ENCODE data around the gene MCEMP1. TPM values are rescaled to one million over a fixed set of nuclear protein-coding genes. Genes with fewer than 3 reads are reported as not detected.

MCEMP1 gene
- total and polyA plus RNA-seq, 2 of the 13 experiments (the other 11 are each of a cell fraction or from before 2014, with no cell fraction given) = not detected

GRCh38 chr19:7682175-7682855, 5.4 kb downstream of the MCEMP1 start:
- H3K27me3 ChIP-seq (ENCODE audit: control insufficient read depth in 1 of 2, insufficient read depth in 2 of 2, low read length in 2 of 2) = peaks cover 1 to 11% of the 10 kb centered on the region in 2 experiments; a peak in 3 of 5 replicates
- peaks cover 36% of the 10 kb centered on the region for H3K4me1 ChIP-seq (ENCODE audit: insufficient read depth, low read length)
- FAIRE-seq (no peak), ATAC-seq (no peak), DNase-seq (ENCODE audit: low spot score) (no peak)
- no peaks in the 10 kb centered on the region for H4K20me1 ChIP-seq (ENCODE audit: insufficient read depth, low read length)
- no peak overlapping the region for H3K27ac ChIP-seq (ENCODE audit: extremely low read length, insufficient read depth, low read length)
- whole genome bisulfite sequencing (ENCODE audit: low lambda C conversion rate) = 99% methylated on average over 67 of the region's 74 CpGs
- H2AFZ ChIP-seq (ENCODE audit: low read length) = no peak overlapping the region
- H3K9me3 ChIP-seq (ENCODE audit: low read length) = no peaks in the 10 kb centered on the region
- TSS peak; percentile 73 for BruUV-seq (replicated peaks)
- H3K36me3 ChIP-seq (replicated peaks in 1 of 2; ENCODE audit: control insufficient read depth in 1 of 2, insufficient read depth in 2 of 2, low read length in 2 of 2) = 0 out of 5 replicates have a peak, but pooled peaks cover 0 to 2% of the 10 kb centered on the region in 2 experiments
- intact Hi-C loops (cut with micrococcal nuclease; ENCODE audit: unreplicated experiment) = no loop called here
- peak overlapping the region in 1 of 3 experiments; percentile 97; a peak in 1 of 6 replicates for H3K4me3 ChIP-seq (replicated peaks in 1 of 3; ENCODE audit: insufficient read depth in 1 of 3, low read depth in 2 of 3, low read length in 3 of 3)
- H3K9ac ChIP-seq (ENCODE audit: insufficient read depth, low read depth, low read length) = 0 out of 2 replicates have a peak overlapping the region, but pooled peaks have one; percentile 88
- H3K79me2 ChIP-seq (ENCODE audit: insufficient read depth, low read length) = peaks cover 5% of the 10 kb centered on the region
- peak overlapping the region; percentile 80 for H3K4me2 ChIP-seq (ENCODE audit: low read depth, low read length)
- in situ Hi-C loops (cut with HindIII; ENCODE audit: extremely low pct_ligation_motif_present, low pct_unique_long_range_greater_than_20kb) = loop anchor here (5.0 to 10.0 kb wide), 2 partner anchors 112 to 120 kb away; no protein-coding TSS in a partner anchor
- POLR2A ChIA-PET = no interaction called here
- TF ChIP-seq MED13 (CRISPR knock-in tag; IDR thresholded peaks at IDR 0.05) (no peak), NCOA1 (CRISPR knock-in tag; IDR thresholded peaks at IDR 0.05) (no peak), ZNF142 (CRISPR knock-in tag; IDR thresholded peaks at IDR 0.05) (no peak), E2F5 (CRISPR knock-in tag; conservative IDR thresholded peaks at IDR 0.05) (no peak), ZNF24 (IDR thresholded peaks at IDR 0.05) (no peak), MTF2 (CRISPR knock-in tag; IDR thresholded peaks at IDR 0.05; ENCODE audit: borderline replicate concordance) (no peak), ZNF180 (CRISPR knock-in tag; IDR thresholded peaks at IDR 0.05; ENCODE audit: borderline replicate concordance, low read depth) (no peak), AGO2 (optimal IDR thresholded peaks at IDR 0.05; ENCODE audit: low read depth, low read length) (peak; percentile 33), RBFOX2 (IDR thresholded peaks at IDR 0.05; ENCODE audit: low read depth, low read length) (peak; percentile 49; the same call in 1 of the 2 replicates), ZNF615 (CRISPR knock-in tag; IDR thresholded peaks at IDR 0.05; ENCODE audit: borderline replicate concordance) (no peak), ZNF234 (CRISPR knock-in tag; conservative IDR thresholded peaks at IDR 0.05) (no peak)
- CTCF ChIA-PET (ENCODE audit: low intra/inter-chr PET ratio, low total read pairs) = interaction anchor here (2.8 kb wide), 1 partner anchor 114 kb away, joined by 13 read pairs; no protein-coding TSS in a partner anchor

Data from HepG2 (cell line).